Endothelial cell of umbilical vein (primary cell): ENCODE measurements around the gene TRPV2. TPM values are rescaled to one million over a fixed set of nuclear protein-coding genes. Genes with fewer than 3 reads are reported as not detected.

Experiments
- BruUV-seq: library from RNA; stranded (reverse); fragments of 400-500 nt; replicated peaks from 2 replicates; lab custom pipeline; 2021; lab: Mats Ljungman, UMichigan
- CTCF ChIA-PET: fragments of 300-600, 350-600 bp; sonication (Branson Sonifier 250); formaldehyde crosslinking; loops from one replicate; lab custom pipeline; 2021; ENCODE audit warnings: antibody characterized with exemption, inconsistent platforms; lab: Charles Lee
- POLR2A ChIA-PET: fragments of 300-600, 350-600 bp; sonication (Branson Sonifier 250); formaldehyde crosslinking; loops from one replicate; lab custom pipeline; 2021; ENCODE audit warnings: antibody characterized with exemption, inconsistent platforms; lab: Charles Lee
- DNase-seq: peaks from one replicate; pipeline ENCODE4 v3.0.0-alpha.2; 2011; ENCODE audit warnings: low read depth, low spot score
- FAIRE-seq: peaks from 2 replicates; lab custom pipeline; 2011; peaks lifted over from hg19 to GRCh38; lab: Jason Lieb, UNC
- H2AFZ ChIP-seq: 2 replicates; pipeline ENCODE4 v1.6.0; 2012; ENCODE audit warnings: low read depth, low read length, control low read depth, inconsistent platforms
- H3K27ac ChIP-seq: 2 replicates; pipeline ENCODE4 v1.5.1; 2011; ENCODE audit warnings: low read depth, mild to moderate bottlenecking, control low read depth, low read length, moderate library complexity; ENCODE audit not compliant: insufficient read depth
- H3K27me3 ChIP-seq, 2 experiments: 2 replicates each; pipeline versions ENCODE4 v1.6.0 to v1.6.1; 2011; ENCODE audit warnings: low read length in 2 of 2, mixed read lengths in 1 of 2; ENCODE audit not compliant: control insufficient read depth in 2 of 2, insufficient read depth in 2 of 2
- H3K36me3 ChIP-seq, 2 experiments: 2 replicates in 1 of 2; 3 replicates in 1 of 2; pipeline ENCODE4 v1.5.1; 2011; ENCODE audit warnings: low read length in 2 of 2, mild to moderate bottlenecking in 1 of 2, moderate library complexity in 1 of 2; ENCODE audit not compliant: control insufficient read depth in 2 of 2, insufficient read depth in 2 of 2; ENCODE audit errors: extremely low read depth in 1 of 2
- H3K4me1 ChIP-seq: 3 replicates; pipeline ENCODE4 v1.5.1; 2011; ENCODE audit warnings: mild to moderate bottlenecking, low read length; ENCODE audit not compliant: control insufficient read depth, insufficient read depth; ENCODE audit errors: extremely low read depth
- H3K4me2 ChIP-seq: 2 replicates; pipeline ENCODE4 v1.6.1; 2011; ENCODE audit warnings: low read length, control low read depth, mixed read lengths; ENCODE audit not compliant: insufficient read depth
- H3K4me3 ChIP-seq, 3 experiments: fragments of 200-600 bp in 1 of 3; sonication (generic), shearing (Covaris generic) in 1 of 3; replicated peaks in 1 of 3; 2 replicates each; pipeline ENCODE4 v1.5.1; 2011 to 2016; ENCODE audit warnings: control low read depth in 3 of 3, low read length in 3 of 3, mild to moderate bottlenecking in 2 of 3, inconsistent platforms in 1 of 3, low read depth in 1 of 3, moderate library complexity in 1 of 3; ENCODE audit not compliant: insufficient read depth in 1 of 3
- H3K79me2 ChIP-seq: 2 replicates; pipeline ENCODE4 v1.6.0; 2012; ENCODE audit warnings: low read length, inconsistent platforms; ENCODE audit not compliant: control insufficient read depth, insufficient read depth
- H3K9ac ChIP-seq: replicated peaks from 2 replicates; pipeline ENCODE3; 2011; ENCODE audit warnings: low read length, control low read depth; ENCODE audit not compliant: insufficient read depth; ENCODE audit errors: extremely low read depth
- H3K9me1 ChIP-seq: replicated peaks from 3 replicates; pipeline ENCODE4 v1.6.0; 2011; ENCODE audit warnings: mild to moderate bottlenecking, low read length; ENCODE audit not compliant: control insufficient read depth, insufficient read depth; ENCODE audit errors: extremely low read depth
- H3K9me3 ChIP-seq: replicated peaks from 2 replicates; pipeline ENCODE4 v1.5.1; 2012; ENCODE audit warnings: low read length, inconsistent platforms; ENCODE audit not compliant: control insufficient read depth, insufficient read depth
- H4K20me1 ChIP-seq: replicated peaks from 2 replicates; pipeline ENCODE3; 2011; ENCODE audit warnings: mild to moderate bottlenecking, low read length; ENCODE audit not compliant: control insufficient read depth, insufficient read depth; ENCODE audit errors: extremely low read depth
- CTCF ChIP-seq, 2 donors: IDR thresholded peaks; 1 replicate in 1 of 2; 2 replicates in 1 of 2; pipeline ENCODE4 v1.5.1; 2011; ENCODE audit warnings: low read length in 2 of 2, mild to moderate bottlenecking in 2 of 2, moderate library complexity in 2 of 2, control low read depth in 1 of 2, inconsistent platforms in 1 of 2, low read depth in 1 of 2; ENCODE audit not compliant: insufficient read depth in 1 of 2; ENCODE audit errors: extremely low read depth in 1 of 2
- EZH2 ChIP-seq: IDR thresholded peaks from 2 replicates; pipeline ENCODE4 v1.6.1; 2012; ENCODE audit warnings: borderline replicate concordance, low read depth, mild to moderate bottlenecking, moderate library complexity, low read length, inconsistent platforms; ENCODE audit not compliant: severe bottlenecking
- FOS ChIP-seq: IDR thresholded peaks from 2 replicates; pipeline ENCODE4 v1.6.1; 2011; ENCODE audit warnings: mild to moderate bottlenecking, low read length, moderate library complexity, borderline replicate concordance; ENCODE audit not compliant: insufficient read depth
- GATA2 ChIP-seq: IDR thresholded peaks from 2 replicates; pipeline ENCODE4 v1.7.0; 2011; ENCODE audit warnings: low read depth, mild to moderate bottlenecking, moderate library complexity, mixed read lengths, low read length; ENCODE audit not compliant: insufficient read length, insufficient read depth
- JUN ChIP-seq: IDR thresholded peaks from 2 replicates; pipeline ENCODE4 v1.6.1; 2011; ENCODE audit warnings: borderline replicate concordance, low read depth; ENCODE audit not compliant: insufficient read length, insufficient read depth
- MAX ChIP-seq: IDR thresholded peaks from 2 replicates; pipeline ENCODE4 v1.6.1; 2011; ENCODE audit not compliant: insufficient read depth, insufficient read length
- MYC ChIP-seq: IDR thresholded peaks from one replicate; pipeline ENCODE4 v1.6.1; 2011; ENCODE audit warnings: mild to moderate bottlenecking, low read depth, low read length
- POLR2A ChIP-seq: IDR thresholded peaks from 2 replicates; pipeline ENCODE4 v1.6.1; 2012; ENCODE audit warnings: low read depth, mild to moderate bottlenecking, control low read depth, low read length
- POLR2AphosphoS5 ChIP-seq: IDR thresholded peaks from 2 replicates; pipeline ENCODE4 v1.6.1; 2012; ENCODE audit warnings: low read depth, mild to moderate bottlenecking, control low read depth, low read length, moderate library complexity; ENCODE audit not compliant: insufficient read depth
- dilution Hi-C: fragments of 300-500 bp; cut with MboI; formaldehyde crosslinking; loops from one replicate; pipeline ENCODE4 v1.15.0; 2019; ENCODE audit warnings: low sequenced_read_pairs; ENCODE audit not compliant: extremely low pct_ligation_motif_present
- intact Hi-C: fragments of 100-400 bp; cut with micrococcal nuclease; formaldehyde crosslinking; loops from one replicate; pipeline ENCODE4 v1.10.0; 2022
- polyA plus RNA-seq, 4 experiments: library from polyadenylated mRNA; depleted of rRNA in 3 of 4; stranded (reverse) in 3 of 4; unstranded in 1 of 4; fragments of >200 nt; gene quantifications; 2 replicates each; pipeline versions ENCODE4 v1.2.1 to v1.2.3, GENCODE V29; 2011 to 2012; ENCODE audit warnings: missing spikeins in 1 of 4
- total RNA-seq: library from RNA; stranded (reverse); gene quantifications from 2 replicates; pipeline ENCODE4 v1.2.3, GENCODE V29; 2021

The TRPV2 gene
- total and polyA plus RNA-seq, 2 donors (not counting 3 experiments of a cell fraction or from before 2014, with no cell fraction given): 4.2 to 10.6 TPM

GRCh38 chr17:16437083-16437482 is 21.7 kb downstream of the TRPV2 start:
- intact Hi-C loops: loop anchor here (10.0 kb wide), 1 partner anchor 978 kb away; no protein-coding TSS in a partner anchor
- dilution Hi-C loops: no loop called here
- H3K9ac ChIP-seq: no peak overlapping the region
- peaks cover 33% of the 10 kb centered on the region for H3K79me2 ChIP-seq
- DNase-seq (no peak), FAIRE-seq (no peak)
- H2AFZ ChIP-seq: no peak overlapping the region
- H3K27ac ChIP-seq: no peak overlapping the region
- BruUV-seq: no TSS peak
- no peaks in the 10 kb centered on the region for H3K9me3 ChIP-seq
- ChIA-PET POLR2A (no interaction called here), CTCF (interaction anchor here (0.6 to 1.3 kb wide), 3 partner anchors 9 to 84 kb away, joined by 3 to 5 read pairs (median 4); no protein-coding TSS in a partner anchor)
- no peak for TF ChIP-seq MYC
- no peak for TF ChIP-seq GATA2
- TF ChIP-seq EZH2: no peak
- peaks cover 26% of the 10 kb centered on the region for H3K4me1 ChIP-seq
- no peaks in the 10 kb centered on the region for H3K9me1 ChIP-seq
- H4K20me1 ChIP-seq: peaks cover 5% of the 10 kb centered on the region
- no peak overlapping the region for H3K4me3 ChIP-seq
- peaks cover 11 to 15% of the 10 kb centered on the region in 2 experiments for H3K36me3 ChIP-seq
- no peaks in the 10 kb centered on the region for H3K27me3 ChIP-seq
- H3K4me2 ChIP-seq: no peak overlapping the region

- Histone ChIP-seq H3K27ac (peak overlapping the region; percentile 61), H3K4me3 (peak overlapping the region in 2 of 3 experiments; percentile 40 to 53), H4K20me1 (peaks cover 9% of the 10 kb centered on the region), H3K4me1 (peaks cover 35% of the 10 kb centered on the region), H3K27me3 (no peaks in the 10 kb centered on the region), H3K79me2 (peaks cover 44% of the 10 kb centered on the region), H3K9ac (peak overlapping the region; percentile 70), H3K9me1 (no peaks in the 10 kb centered on the region), H3K4me2 (peak overlapping the region; percentile 87), H3K9me3 (no peaks in the 10 kb centered on the region), H2AFZ (peak overlapping the region; percentile 83), H3K36me3 (peaks cover 21 to 25% of the 10 kb centered on the region in 2 experiments)
- DNase-seq: no peak
- TF ChIP-seq POLR2A: no peak
- no peak for TF ChIP-seq MYC
- no peak for TF ChIP-seq FOS
- no peak for TF ChIP-seq MAX
- no peak for TF ChIP-seq EZH2
- TF ChIP-seq JUN: no peak
- no peak for TF ChIP-seq POLR2AphosphoS5
- TF ChIP-seq CTCF (IDR thresholded peaks at IDR 0.05; ENCODE audit: extremely low read depth in 1 of 2, insufficient read depth in 1 of 2, low read depth in 1 of 2, low read length in 2 of 2): no peak
- no peak for TF ChIP-seq GATA2
- ChIA-PET POLR2A (interaction anchor here (0.7 to 1.7 kb wide), 13 partner anchors 10 to 98 kb away, joined by 3 to 52 read pairs (median 4); partner anchors contain the start of genes CENPV and UBB), CTCF (interaction anchor here (0.8 to 4.5 kb wide), 17 partner anchors 10 to 151 kb away, joined by 3 to 33 read pairs (median 4); partner anchors contain the start of genes CENPV, TRPV2 and UBB)
- BruUV-seq: TSS peak; percentile 91
- intact Hi-C loops: loop anchor here (10.0 kb wide), 1 partner anchor 977 kb away; no protein-coding TSS in a partner anchor
- no peak for FAIRE-seq
- dilution Hi-C loops: no loop called here
Observed at GRCh38 chr17:16438173-16438556, 22.8 kb downstream of the TRPV2 start.
